Kidney (tissue), 14 donors: Measurements from ENCODE around the gene BAZ2B. TPM values are rescaled to one million over a fixed set of nuclear protein-coding genes. Genes with fewer than 3 reads are reported as not detected.
"Not testable (repeated sequence)": the region's sequence is repeated elsewhere in the genome, so short reads cannot be mapped to it uniquely, and the experiment has no call there.

Source experiments
- DNase-seq, 5 donors: peaks; one replicate each; pipeline ENCODE4 v3.0.0-alpha.2; 2013 to 2020
- FAIRE-seq: peaks from 2 replicates; lab custom pipeline; 2012; peaks lifted over from hg19 to GRCh38; lab: Jason Lieb, UNC
- H3K27ac ChIP-seq, 2 donors: one replicate each; pipeline ENCODE4 v1.7.0; 2013; ENCODE audit warnings: low read depth in 2 of 2, low read length in 2 of 2, inconsistent platforms in 1 of 2
- H3K27me3 ChIP-seq: one replicate; pipeline ENCODE4 v1.7.1; 2013; ENCODE audit warnings: low read length, inconsistent platforms; ENCODE audit not compliant: control insufficient read depth, insufficient read depth
- H3K36me3 ChIP-seq, 3 donors: one replicate each; pipeline versions ENCODE4 v1.7.0 to v1.7.1; 2013; ENCODE audit warnings: low read length in 3 of 3, control low read depth in 1 of 3, inconsistent platforms in 1 of 3; ENCODE audit not compliant: insufficient read depth in 3 of 3, control insufficient read depth in 2 of 3
- H3K4me1 ChIP-seq, 3 donors: one replicate each; pipeline versions ENCODE4 v1.7.0 to v1.7.1; 2013; ENCODE audit warnings: low read length in 3 of 3, inconsistent platforms in 1 of 3, low read depth in 1 of 3; ENCODE audit not compliant: control insufficient read depth in 2 of 3, insufficient read depth in 2 of 3
- H3K4me3 ChIP-seq, 3 donors: one replicate each; pipeline versions ENCODE4 v1.7.0 to v1.8.1; 2013; ENCODE audit warnings: low read length in 3 of 3, control low read depth in 1 of 3, inconsistent platforms in 1 of 3
- H3K9ac ChIP-seq, 3 donors: one replicate each; pipeline versions ENCODE4 v1.7.0 to v1.7.1; 2013; ENCODE audit warnings: low read length in 3 of 3, control low read depth in 1 of 3, inconsistent platforms in 1 of 3
- H3K9me3 ChIP-seq, 3 donors: one replicate each; pipeline versions ENCODE4 v1.7.0 to v1.7.1; 2013; ENCODE audit warnings: low read length in 3 of 3, control low read depth in 1 of 3, inconsistent platforms in 1 of 3; ENCODE audit not compliant: control insufficient read depth in 2 of 3, insufficient read depth in 1 of 3
- CTCF ChIP-seq: IDR thresholded peaks from 3 replicates; pipeline ENCODE4 v1.5.1; 2012; ENCODE audit warnings: mild to moderate bottlenecking, moderate library complexity, borderline replicate concordance; ENCODE audit not compliant: insufficient read depth; ENCODE audit errors: extremely low read depth
- intact Hi-C: fragments of 100-400 bp; cut with DNase I; formaldehyde crosslinking; loops from one replicate; pipeline ENCODE4 v1.11.1; 2022
- polyA plus RNA-seq: library from polyadenylated mRNA; stranded (reverse); fragments of 350-450 nt; fragmentation: Illumina TruSeq; extraction: RNeasy Lipid Tissue Mini Kit (QIAGEN cat#74804); gene quantifications from one replicate; pipeline ENCODE4 v1.2.3, GENCODE V29; 2014; ENCODE audit warnings: low read depth, low replicate concordance; ENCODE audit not compliant: insufficient read depth
- total RNA-seq: library from RNA; stranded (reverse); fragmentation: NEBNext Ultra II Directional; extraction: Animal tissue kit (Norgen Biotek cat#: 25700); gene quantifications from one replicate; pipeline ENCODE4 v1.2.1, GENCODE V29; 2021
- donor health status: control.
- donor health status: control.
- donor health status: control.
- donor health status: control.
- donor health status: control.
- donor health status: DM: yes; HTN: yes; CAD: no.
- donor health status: Normal renal cell carcinoma (clear cell type).

The BAZ2B gene
- total and polyA plus RNA-seq, 2 donors from 2014 or later, result 5.1 to 87.3 TPM

- no peak overlapping the region for H3K4me3 ChIP-seq
- H3K27me3 ChIP-seq, result no peaks in the 10 kb centered on the region
- no peak overlapping the region for H3K9ac ChIP-seq
- intact Hi-C loops, result no loop called here
- no peak for TF ChIP-seq CTCF
- DNase-seq (no peak), FAIRE-seq (no peak)
- H3K27ac ChIP-seq, result no peak overlapping the region
- H3K4me1 ChIP-seq, result no peaks in the 10 kb centered on the region
- H3K36me3 ChIP-seq, result no peaks in the 10 kb centered on the region
- no peaks in the 10 kb centered on the region for H3K9me3 ChIP-seq
Observed at GRCh38 chr2:159635006-159635789, 18.9 kb upstream of the BAZ2B start.

GRCh38 chr2:159633219-159633618, 16.9 kb upstream of the BAZ2B start:
- H3K27me3 ChIP-seq, result no peaks in the 10 kb centered on the region
- no peak overlapping the region for H3K4me3 ChIP-seq
- no peak for FAIRE-seq
- H3K9me3 ChIP-seq, result no peaks in the 10 kb centered on the region
- no peaks in the 10 kb centered on the region for H3K4me1 ChIP-seq
- H3K27ac ChIP-seq, result no peak overlapping the region
- no peak for DNase-seq
- H3K36me3 ChIP-seq, result no peaks in the 10 kb centered on the region
- no peak overlapping the region for H3K9ac ChIP-seq
- intact Hi-C loops, result no loop called here
- no peak for TF ChIP-seq CTCF

- intact Hi-C loops, DNase-seq, H3K4me1 ChIP-seq, H3K9me3 ChIP-seq, FAIRE-seq, H3K4me3 ChIP-seq, H3K27ac ChIP-seq, H3K36me3 ChIP-seq, H3K9ac ChIP-seq, H3K27me3 ChIP-seq: not testable (repeated sequence)
Observed at GRCh38 chr2:159625628-159626027, 9.3 kb upstream of the BAZ2B start.

- Histone ChIP-seq H3K9ac (no peak overlapping the region), H3K27me3 (no peaks in the 10 kb centered on the region), H3K27ac (no peak overlapping the region), H3K36me3 (no peaks in the 10 kb centered on the region), H3K9me3 (no peaks in the 10 kb centered on the region), H3K4me1 (no peaks in the 10 kb centered on the region), H3K4me3 (no peak overlapping the region)
- intact Hi-C loops, result no loop called here
- no peak for FAIRE-seq
- TF ChIP-seq CTCF, result no peak
- DNase-seq, result no peak
Observed at GRCh38 chr2:159623436-159623835, 7.1 kb upstream of the BAZ2B start.
